SK-N-SH (cell line): Measurements from ENCODE around the gene APBA3. TPM values are rescaled to one million over a fixed set of nuclear protein-coding genes. Genes with fewer than 3 reads are reported as not detected.
"Not testable (repeated sequence)": the region's sequence is repeated elsewhere in the genome, so short reads cannot be mapped to it uniquely, and the experiment has no call there.

Experiments
- CTCF ChIA-PET: fragments of 300-600, 350-600 bp; formaldehyde crosslinking; extraction: SDS; loops from one replicate; lab custom pipeline; 2021; lab: Yijun Ruan, JAX
- POLR2A ChIA-PET: fragments of 350-600 bp; sonication (Branson Sonifier 250); formaldehyde crosslinking; extraction: SDS; loops from one replicate; lab custom pipeline; 2020; ENCODE audit warnings: antibody characterized with exemption, inconsistent platforms; lab: Yijun Ruan, JAX
- DNase-seq: peaks from one replicate; pipeline ENCODE4 v3.0.0; 2012
- H2AFZ ChIP-seq: fragments of 200-600 bp; sonication (generic); 2 replicates; pipeline ENCODE4 v1.8.1; 2016; ENCODE audit warnings: antibody characterized with exemption, mild to moderate bottlenecking, low read depth
- H3F3A ChIP-seq: fragments of 200-600 bp; sonication (generic); replicated peaks from 2 replicates; pipeline ENCODE3; 2016; ENCODE audit warnings: antibody characterized with exemption, mild to moderate bottlenecking; ENCODE audit not compliant: insufficient read depth
- H3K27ac ChIP-seq, 2 experiments: fragments of 200-500 bp in 1 of 2; fragments of 200-600 bp in 1 of 2; sonication (Bioruptor generic) in 1 of 2; sonication (generic), shearing (Covaris generic) in 1 of 2; 2 replicates each; pipeline versions ENCODE4 v1.5.1 to v1.6.1; 2014 to 2016; ENCODE audit warnings: low read depth in 2 of 2, inconsistent platforms in 1 of 2, low read length in 1 of 2, mild to moderate bottlenecking in 1 of 2, mixed read lengths in 1 of 2
- H3K27me3 ChIP-seq: fragments of 200-600 bp; sonication (generic), shearing (Covaris generic); 2 replicates; pipeline ENCODE4 v1.6.1; 2016; ENCODE audit warnings: mixed run types; ENCODE audit not compliant: insufficient read depth
- H3K36me3 ChIP-seq, 2 experiments: fragments of 200-500 bp in 1 of 2; fragments of 200-600 bp in 1 of 2; sonication (Bioruptor generic) in 1 of 2; sonication (generic) in 1 of 2; replicated peaks in 1 of 2; 2 replicates each; pipeline versions ENCODE3 to v1.5.1; 2014 to 2016; ENCODE audit warnings: low read length in 1 of 2, mild to moderate bottlenecking in 1 of 2; ENCODE audit not compliant: insufficient read depth in 2 of 2, control insufficient read depth in 1 of 2
- H3K4me1 ChIP-seq, 2 experiments: fragments of 200-500 bp in 1 of 2; fragments of 200-600 bp in 1 of 2; sonication (Bioruptor generic) in 1 of 2; sonication (generic), shearing (Covaris generic) in 1 of 2; 2 replicates each; pipeline versions ENCODE4 v1.5.1 to v1.6.1; 2014 to 2016; ENCODE audit warnings: low read depth in 1 of 2, low read length in 1 of 2, mixed run types in 1 of 2; ENCODE audit not compliant: insufficient read depth in 2 of 2, control insufficient read depth in 1 of 2
- H3K4me2 ChIP-seq: fragments of 200-600 bp; sonication (generic), shearing (Covaris generic); 2 replicates; pipeline ENCODE4 v1.6.1; 2017; ENCODE audit warnings: mixed run types
- H3K4me3 ChIP-seq, 2 experiments: fragments of 200-500 bp in 1 of 2; fragments of 200-600 bp in 1 of 2; sonication (Bioruptor generic) in 1 of 2; sonication (generic), shearing (Covaris generic) in 1 of 2; 2 replicates each; pipeline versions ENCODE4 v1.5.1 to v1.8.1; 2014 to 2016; ENCODE audit warnings: low read depth in 2 of 2, inconsistent platforms in 1 of 2, low read length in 1 of 2, mild to moderate bottlenecking in 1 of 2, mixed read lengths in 1 of 2, moderate library complexity in 1 of 2
- H3K79me2 ChIP-seq: fragments of 200-600 bp; sonication (generic); 2 replicates; pipeline ENCODE4 v1.8.1; 2017; ENCODE audit warnings: mild to moderate bottlenecking; ENCODE audit not compliant: insufficient read depth
- H3K9ac ChIP-seq: fragments of 200-600 bp; sonication (generic); 2 replicates; pipeline ENCODE4 v1.6.1; 2017; ENCODE audit warnings: mixed run types
- H3K9me2 ChIP-seq: fragments of 200-600 bp; sonication (generic); 2 replicates; pipeline ENCODE4 v1.6.1; 2017; ENCODE audit warnings: mixed run types
- H3K9me3 ChIP-seq: fragments of 200-600 bp; sonication (generic); 2 replicates; pipeline ENCODE4 v1.6.1; 2017; ENCODE audit warnings: mixed run types, mild to moderate bottlenecking, moderate library complexity
- H4K20me1 ChIP-seq: fragments of 200-600 bp; sonication (generic); 2 replicates; pipeline ENCODE4 v1.6.1; 2017; ENCODE audit warnings: mild to moderate bottlenecking, mixed run types; ENCODE audit not compliant: insufficient read depth
- EP300 ChIP-seq, 2 experiments: IDR thresholded peaks; 2 replicates each; pipeline versions ENCODE4 v1.4.0 to v1.6.1; 2012; ENCODE audit warnings: borderline replicate concordance in 1 of 2, low read depth in 1 of 2, low read length in 1 of 2
- FOSL2 ChIP-seq: IDR thresholded peaks from 2 replicates; pipeline ENCODE4 v1.4.0; 2012; ENCODE audit warnings: low read depth, mild to moderate bottlenecking, moderate library complexity, borderline replicate concordance
- FOXM1 ChIP-seq: IDR thresholded peaks from 2 replicates; pipeline ENCODE4 v1.4.0; 2012; ENCODE audit warnings: low read depth, mild to moderate bottlenecking
- GABPA ChIP-seq: IDR thresholded peaks from 2 replicates; pipeline ENCODE4 v1.4.0; 2012; ENCODE audit warnings: low read depth, mild to moderate bottlenecking
- JUND ChIP-seq: IDR thresholded peaks from 2 replicates; pipeline ENCODE4 v1.4.0; 2012
- MXI1 ChIP-seq: IDR thresholded peaks from 2 replicates; pipeline ENCODE4 v1.6.1; 2012; ENCODE audit warnings: mild to moderate bottlenecking, low read depth, low read length, improper control_type of control experiment
- NFIC ChIP-seq: IDR thresholded peaks from 2 replicates; pipeline ENCODE4 v1.4.0; 2012; ENCODE audit warnings: borderline replicate concordance
- NRF1 ChIP-seq: IDR thresholded peaks from 2 replicates; pipeline ENCODE4 v1.6.1; 2012; ENCODE audit warnings: low read depth, mild to moderate bottlenecking, low read length
- RAD21 ChIP-seq: IDR thresholded peaks from 2 replicates; pipeline ENCODE4 v1.6.1; 2012; ENCODE audit warnings: mild to moderate bottlenecking, low read length
- RCOR1 ChIP-seq: fragments of 150-350 bp; IDR thresholded peaks from 2 replicates; pipeline ENCODE4 v1.6.1; 2017; ENCODE audit warnings: antibody characterized with exemption, low read length
- RFX5 ChIP-seq: IDR thresholded peaks from 2 replicates; pipeline ENCODE4 v1.6.1; 2012; ENCODE audit warnings: mild to moderate bottlenecking, improper control_type of control experiment, low read length
- SIN3A ChIP-seq: IDR thresholded peaks from 2 replicates; pipeline ENCODE4 v1.6.1; 2012; ENCODE audit warnings: low read depth, mild to moderate bottlenecking, low read length, moderate library complexity, borderline replicate concordance
- TAF1 ChIP-seq: IDR thresholded peaks from 2 replicates; pipeline ENCODE4 v1.6.1; 2012; ENCODE audit warnings: low read depth, mild to moderate bottlenecking, low read length, moderate library complexity, borderline replicate concordance
- WGBS: methylation state at CpG from one replicate; pipeline ENCODE4 v1.1.6; 2017; ENCODE audit warnings: low lambda C conversion rate; 5-methylcytosine and 5-hydroxymethylcytosine counted together
- polyA plus RNA-seq, 3 experiments: library from polyadenylated mRNA; depleted of rRNA; stranded (reverse); fragments of >200 nt; gene quantifications; 2 replicates each; pipeline ENCODE4 v1.2.3, GENCODE V29; 2012
- TF ChIP-seq, protein P1 (sequence below): IDR thresholded peaks from 2 replicates; pipeline ENCODE4 v1.4.0; 2012; ENCODE audit warnings: low read depth
- TF ChIP-seq, protein P2 (sequence below): IDR thresholded peaks from 2 replicates; pipeline ENCODE4 v1.4.0; 2012; ENCODE audit warnings: low read depth, borderline replicate concordance
- TF ChIP-seq, protein P3 (sequence below): IDR thresholded peaks from 2 replicates; pipeline ENCODE4 v1.4.0; 2012; ENCODE audit warnings: low read depth, borderline replicate concordance

APBA3 gene
- polyA plus RNA-seq, 1 of the 3 experiments (the other 2 are of a cell fraction), result 10.6 TPM

DNA sequence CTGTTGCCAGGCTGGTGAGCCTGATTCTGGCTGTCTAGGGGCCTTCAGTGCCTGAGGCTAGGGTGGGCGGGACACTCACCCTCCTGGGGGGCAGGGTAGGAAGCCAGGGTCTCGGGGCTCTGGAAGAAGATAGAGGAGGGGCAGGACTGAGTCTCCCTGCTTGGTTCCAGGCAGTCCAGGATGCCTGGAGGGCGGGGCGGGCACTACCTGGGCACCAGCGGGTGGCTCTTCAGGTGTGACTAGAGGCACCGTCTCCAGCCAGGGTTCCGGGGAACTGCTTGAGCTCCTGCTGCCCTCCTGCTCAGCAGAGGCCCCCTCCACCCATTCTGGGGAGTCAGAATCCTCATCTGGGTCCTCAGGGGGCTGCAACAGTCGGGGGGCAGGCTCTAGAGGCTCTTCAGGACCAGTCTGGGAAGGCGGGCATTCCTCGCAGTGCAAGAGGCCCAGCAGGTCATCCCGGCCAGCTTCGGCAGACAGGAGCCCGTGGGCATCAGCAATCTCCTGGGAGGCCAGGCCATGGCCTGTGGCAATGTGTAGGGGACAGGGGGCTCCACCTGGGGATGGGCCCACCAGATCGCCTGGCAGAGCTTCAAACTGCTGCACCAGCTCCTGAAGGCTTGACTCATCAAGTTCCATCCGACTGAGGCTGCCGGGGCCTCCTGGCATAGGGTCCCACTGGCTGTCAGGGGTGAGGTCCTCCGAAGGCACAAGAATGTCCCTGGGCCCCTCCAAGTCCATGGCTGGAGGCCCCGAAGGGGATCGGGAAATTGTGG, 1.8 kb downstream of the APBA3 start:
- H3K9me2 ChIP-seq, result no peaks in the 10 kb centered on the region
- peaks cover 34% of the 10 kb centered on the region for H3K79me2 ChIP-seq
- no peak for DNase-seq
- H3K4me3 ChIP-seq, result no peak overlapping the region
- no peaks in the 10 kb centered on the region for H3K27me3 ChIP-seq
- H2AFZ ChIP-seq, result no peak overlapping the region
- peaks cover 7 to 9% of the 10 kb centered on the region in 2 experiments; a peak in 2 of 4 replicates for H3K4me1 ChIP-seq
- no peaks in the 10 kb centered on the region for H4K20me1 ChIP-seq
- H3F3A ChIP-seq, result no peaks in the 10 kb centered on the region
- no peak overlapping the region for H3K27ac ChIP-seq
- H3K9ac ChIP-seq, result no peak overlapping the region
- ChIA-PET CTCF (interaction anchor here (1.1 kb wide), 1 partner anchor 121 kb away, joined by 3 read pairs; the partner anchor contains the start of gene ATCAY), POLR2A (no interaction called here)
- H3K36me3 ChIP-seq, result peaks cover 0 to 3% of the 10 kb centered on the region in 2 experiments
- no peaks in the 10 kb centered on the region for H3K9me3 ChIP-seq
- no peak for TF ChIP-seq NFIC
- TF ChIP-seq, protein P1, sequence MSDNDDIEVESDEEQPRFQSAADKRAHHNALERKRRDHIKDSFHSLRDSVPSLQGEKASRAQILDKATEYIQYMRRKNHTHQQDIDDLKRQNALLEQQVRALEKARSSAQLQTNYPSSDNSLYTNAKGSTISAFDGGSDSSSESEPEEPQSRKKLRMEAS, result no peak
- no peak for TF ChIP-seq RCOR1
- no peak for TF ChIP-seq TAF1
- no peak for TF ChIP-seq RFX5
- no peak for TF ChIP-seq RAD21
- TF ChIP-seq, protein P2, sequence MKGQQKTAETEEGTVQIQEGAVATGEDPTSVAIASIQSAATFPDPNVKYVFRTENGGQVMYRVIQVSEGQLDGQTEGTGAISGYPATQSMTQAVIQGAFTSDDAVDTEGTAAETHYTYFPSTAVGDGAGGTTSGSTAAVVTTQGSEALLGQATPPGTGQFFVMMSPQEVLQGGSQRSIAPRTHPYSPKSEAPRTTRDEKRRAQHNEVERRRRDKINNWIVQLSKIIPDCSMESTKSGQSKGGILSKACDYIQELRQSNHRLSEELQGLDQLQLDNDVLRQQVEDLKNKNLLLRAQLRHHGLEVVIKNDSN, result no peak
- TF ChIP-seq FOXM1, result no peak
- TF ChIP-seq SIN3A, result no peak
- no peak for TF ChIP-seq JUND
- TF ChIP-seq NRF1, result no peak
- no peak for TF ChIP-seq EP300 (IDR thresholded peaks at IDR 0.05; ENCODE audit: borderline replicate concordance in 1 of 2, low read depth in 1 of 2, low read length in 1 of 2)
- no peak for TF ChIP-seq GABPA
- TF ChIP-seq MXI1, result no peak
- no peak for TF ChIP-seq FOSL2
- TF ChIP-seq, protein P3, sequence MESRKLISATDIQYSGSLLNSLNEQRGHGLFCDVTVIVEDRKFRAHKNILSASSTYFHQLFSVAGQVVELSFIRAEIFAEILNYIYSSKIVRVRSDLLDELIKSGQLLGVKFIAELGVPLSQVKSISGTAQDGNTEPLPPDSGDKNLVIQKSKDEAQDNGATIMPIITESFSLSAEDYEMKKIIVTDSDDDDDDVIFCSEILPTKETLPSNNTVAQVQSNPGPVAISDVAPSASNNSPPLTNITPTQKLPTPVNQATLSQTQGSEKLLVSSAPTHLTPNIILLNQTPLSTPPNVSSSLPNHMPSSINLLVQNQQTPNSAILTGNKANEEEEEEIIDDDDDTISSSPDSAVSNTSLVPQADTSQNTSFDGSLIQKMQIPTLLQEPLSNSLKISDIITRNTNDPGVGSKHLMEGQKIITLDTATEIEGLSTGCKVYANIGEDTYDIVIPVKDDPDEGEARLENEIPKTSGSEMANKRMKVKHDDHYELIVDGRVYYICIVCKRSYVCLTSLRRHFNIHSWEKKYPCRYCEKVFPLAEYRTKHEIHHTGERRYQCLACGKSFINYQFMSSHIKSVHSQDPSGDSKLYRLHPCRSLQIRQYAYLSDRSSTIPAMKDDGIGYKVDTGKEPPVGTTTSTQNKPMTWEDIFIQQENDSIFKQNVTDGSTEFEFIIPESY, result no peak
- 0 out of 2 replicates have a peak overlapping the region, but pooled peaks have one; percentile 92 for H3K4me2 ChIP-seq
- 91% methylated on average over 9 of the region's 19 CpGs for WGBS

DNA sequence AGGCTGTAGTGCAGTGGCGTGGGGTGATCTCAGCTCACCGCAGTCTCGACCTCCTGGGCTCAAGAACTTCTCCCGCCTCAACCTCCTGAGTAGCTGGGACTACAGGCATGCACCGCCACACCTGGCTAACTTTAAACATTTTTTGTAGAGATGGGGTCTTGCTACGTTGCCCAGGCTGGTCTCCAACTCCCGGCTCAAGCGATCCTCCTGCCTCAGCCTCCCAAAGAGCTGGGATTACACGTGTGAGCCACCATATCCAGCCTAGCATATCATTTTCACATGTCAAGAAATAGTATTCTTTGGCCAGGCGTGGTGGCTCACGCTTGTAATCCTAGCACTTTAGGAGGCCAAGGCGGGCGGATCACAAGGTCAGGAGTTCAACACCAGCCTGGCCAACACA, 3.2 kb downstream of the APBA3 start:
- POLR2A ChIA-PET, H3K4me1 ChIP-seq, H3F3A ChIP-seq, H3K4me2 ChIP-seq, H3K36me3 ChIP-seq, DNase-seq, H3K27me3 ChIP-seq, H3K9me2 ChIP-seq, H3K9ac ChIP-seq, H3K9me3 ChIP-seq, H3K27ac ChIP-seq, H2AFZ ChIP-seq, H3K4me3 ChIP-seq, H4K20me1 ChIP-seq: not testable (repeated sequence)
- H3K79me2 ChIP-seq, result peaks cover 24% of the 10 kb centered on the region
- WGBS, result 96% methylated on average over 13 of the region's 13 CpGs
- CTCF ChIA-PET, result interaction anchor here (0.6 to 1.2 kb wide), 2 partner anchors 9 to 92 kb away, joined by 3 read pairs; no protein-coding TSS in a partner anchor

DNA sequence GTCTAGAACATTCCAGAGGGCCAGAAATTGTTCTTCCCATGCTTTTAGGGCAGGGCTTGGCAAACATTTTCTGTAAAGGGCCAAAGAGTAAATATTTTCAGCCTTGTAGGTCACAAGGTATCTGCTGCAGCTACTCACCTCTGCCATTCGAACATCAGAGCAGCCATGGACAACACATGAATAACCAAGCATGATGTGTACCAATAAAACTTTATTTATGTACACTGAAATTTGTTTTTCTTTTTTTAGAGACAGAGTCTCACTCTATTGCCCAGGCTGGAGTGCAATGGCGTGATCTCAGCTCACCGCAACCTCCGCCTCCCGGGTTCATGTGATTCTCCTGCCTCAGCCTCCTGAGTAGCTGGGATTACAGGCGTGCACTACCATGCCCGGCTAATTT, 3.8 kb downstream of the APBA3 start:
- H3K9me3 ChIP-seq, H3K36me3 ChIP-seq, H2AFZ ChIP-seq, H3K4me1 ChIP-seq, H3K27ac ChIP-seq, H3K9ac ChIP-seq, H3F3A ChIP-seq, H3K4me3 ChIP-seq, DNase-seq, H3K4me2 ChIP-seq, H4K20me1 ChIP-seq, H3K27me3 ChIP-seq, POLR2A ChIA-PET, H3K9me2 ChIP-seq: not testable (repeated sequence)
- H3K79me2 ChIP-seq, result peaks cover 20% of the 10 kb centered on the region
- CTCF ChIA-PET, result interaction anchor here (1.2 kb wide), 1 partner anchor 92 kb away, joined by 3 read pairs; no protein-coding TSS in a partner anchor
- 96% methylated on average over 7 of the region's 7 CpGs for WGBS
